Measurements from ENCODE around the gene WDR38. TPM values are rescaled to one million over a fixed set of nuclear protein-coding genes. Genes with fewer than 3 reads are reported as not detected.

The WDR38 gene
- total and polyA plus RNA-seq, 4 donors = not detected

GRCh38 chr9:124880501-124880900, 27.2 kb downstream of the WDR38 start:
- TF ChIP-seq FOXA2 (IDR thresholded peaks at IDR 0.05) (no peak), RXRA (IDR thresholded peaks at IDR 0.05) (no peak), RAD21 (IDR thresholded peaks at IDR 0.05) (no peak), ZBTB33 (IDR thresholded peaks at IDR 0.05) (no peak), NR2F2 (IDR thresholded peaks at IDR 0.05) (no peak), MAX (IDR thresholded peaks at IDR 0.05) (no peak), CTCF (IDR thresholded peaks at IDR 0.05; ENCODE audit: low read depth, low read length, missing input control) (no peak), EGR1 (IDR thresholded peaks at IDR 0.05; ENCODE audit: low read depth in 2 of 2) (no peak), GABPA (IDR thresholded peaks at IDR 0.05 in 1 of 2, conservative IDR thresholded peaks at IDR 0.05 in 1 of 2) (no peak), YY1 (IDR thresholded peaks at IDR 0.05) (no peak), HNF4A (conservative IDR thresholded peaks at IDR 0.05) (no peak), TAF1 (conservative IDR thresholded peaks at IDR 0.05) (no peak), REST (IDR thresholded peaks at IDR 0.05) (no peak), SP1 (IDR thresholded peaks at IDR 0.05) (no peak), HNF4G (IDR thresholded peaks at IDR 0.05) (no peak)
- Histone ChIP-seq H3K4me1 (ENCODE audit: control insufficient read depth in 4 of 4, insufficient read depth in 4 of 4, low read length in 3 of 4) (peaks cover 0 to 2% (median under 1%) of the 10 kb centered on the region in 4 donors), H3K4me3 (ENCODE audit: low read depth in 1 of 3, low read length in 3 of 3) (no peak overlapping the region), H3K36me3 (ENCODE audit: control insufficient read depth in 4 of 4, insufficient read depth in 3 of 4, low read depth in 1 of 4, low read length in 3 of 4) (peaks cover 12 to 77% (median 36%) of the 10 kb centered on the region in 4 donors), H3K27ac (ENCODE audit: low read depth in 1 of 2, low read length in 2 of 2) (no peak overlapping the region), H3K27me3 (ENCODE audit: control insufficient read depth in 4 of 4, insufficient read depth in 4 of 4, low read length in 3 of 4) (no peaks in the 10 kb centered on the region), H3K9ac (ENCODE audit: low read depth in 1 of 2, low read length in 2 of 2) (no peak overlapping the region), H3K9me3 (ENCODE audit: control insufficient read depth in 4 of 4, low read length in 3 of 4) (no peaks in the 10 kb centered on the region)
- 81% methylated on average over 9 of the region's 9 CpGs for WGBS
- no peak for DNase-seq (ENCODE audit: low spot score)

- no peaks in the 10 kb centered on the region for H3K9me3 ChIP-seq (ENCODE audit: control insufficient read depth in 4 of 4, low read length in 3 of 4)
- no peaks in the 10 kb centered on the region for H3K27me3 ChIP-seq (ENCODE audit: control insufficient read depth in 4 of 4, insufficient read depth in 4 of 4, low read length in 3 of 4)
- H3K27ac ChIP-seq (ENCODE audit: low read depth in 1 of 2, low read length in 2 of 2) = no peak overlapping the region
- WGBS = 95% methylated on average over 16 of the region's 16 CpGs
- peaks cover 14 to 79% (median 43%) of the 10 kb centered on the region in 4 donors for H3K36me3 ChIP-seq (ENCODE audit: control insufficient read depth in 4 of 4, insufficient read depth in 3 of 4, low read depth in 1 of 4, low read length in 3 of 4)
- H3K9ac ChIP-seq (ENCODE audit: low read depth in 1 of 2, low read length in 2 of 2) = no peak overlapping the region
- no peak overlapping the region for H3K4me3 ChIP-seq (ENCODE audit: low read depth in 1 of 3, low read length in 3 of 3)
- no peaks in the 10 kb centered on the region for H3K4me1 ChIP-seq (ENCODE audit: control insufficient read depth in 4 of 4, insufficient read depth in 4 of 4, low read length in 3 of 4)
- DNase-seq (ENCODE audit: low spot score) = no peak
- TF ChIP-seq FOXA1 (IDR thresholded peaks at IDR 0.05) (no peak), ZBTB33 (IDR thresholded peaks at IDR 0.05) (no peak), ATF3 (IDR thresholded peaks at IDR 0.05) (no peak), HNF4G (IDR thresholded peaks at IDR 0.05) (no peak), RXRA (IDR thresholded peaks at IDR 0.05) (no peak), CTCF (IDR thresholded peaks at IDR 0.05; ENCODE audit: low read depth, low read length, missing input control) (no peak), MAX (IDR thresholded peaks at IDR 0.05) (no peak), RAD21 (IDR thresholded peaks at IDR 0.05) (no peak), YY1 (IDR thresholded peaks at IDR 0.05) (no peak), HNF4A (conservative IDR thresholded peaks at IDR 0.05) (no peak), JUND (IDR thresholded peaks at IDR 0.05) (no peak), FOXA2 (IDR thresholded peaks at IDR 0.05) (no peak), TAF1 (conservative IDR thresholded peaks at IDR 0.05) (no peak), GABPA (IDR thresholded peaks at IDR 0.05 in 1 of 2, conservative IDR thresholded peaks at IDR 0.05 in 1 of 2) (no peak)
Observed at GRCh38 chr9:124881138-124881743, 28.0 kb downstream of the WDR38 start.

Data from liver (tissue), 9 donors.